Thymus (tissue), 11 donors: ENCODE data around the gene NF1. TPM values are rescaled to one million over a fixed set of nuclear protein-coding genes. Genes with fewer than 3 reads are reported as not detected.
"Not testable (repeated sequence)": the region's sequence is repeated elsewhere in the genome, so short reads cannot be mapped to it uniquely, and the experiment has no call there.

ENCODE experiments used
- DNase-seq, 9 donors: peaks; one replicate each; pipeline ENCODE4 v3.0.0-alpha.2; 2013; ENCODE audit warnings: low spot score in 9 of 9, low read depth in 6 of 9, missing footprints in 1 of 9
- H3K27ac ChIP-seq, 2 donors: one replicate each; pipeline ENCODE4 v1.5.1; 2013; ENCODE audit warnings: control low read depth in 1 of 2, low read depth in 1 of 2, low read length in 1 of 2, mild to moderate bottlenecking in 1 of 2, moderate library complexity in 1 of 2
- H3K27me3 ChIP-seq, 2 donors: one replicate each; pipeline ENCODE4 v1.5.1; 2013; ENCODE audit warnings: low read length in 1 of 2; ENCODE audit not compliant: control insufficient read depth in 2 of 2, insufficient read depth in 1 of 2
- H3K36me3 ChIP-seq, 2 donors: one replicate each; pipeline ENCODE4 v1.5.1; 2013; ENCODE audit warnings: low read length in 1 of 2, mild to moderate bottlenecking in 1 of 2, moderate library complexity in 1 of 2; ENCODE audit not compliant: control insufficient read depth in 2 of 2, insufficient read depth in 2 of 2
- H3K4me1 ChIP-seq, 2 donors: one replicate each; pipeline ENCODE4 v1.5.1; 2013; ENCODE audit warnings: low read length in 2 of 2; ENCODE audit not compliant: control insufficient read depth in 2 of 2, insufficient read depth in 2 of 2
- H3K4me3 ChIP-seq, 2 donors: one replicate each; pipeline ENCODE4 v1.5.1; 2013; ENCODE audit warnings: low read length in 2 of 2, control low read depth in 1 of 2, mild to moderate bottlenecking in 1 of 2
- H3K9me3 ChIP-seq, 2 donors: one replicate each; pipeline ENCODE4 v1.5.1; 2013; ENCODE audit warnings: low read length in 1 of 2, mild to moderate bottlenecking in 1 of 2; ENCODE audit not compliant: control insufficient read depth in 2 of 2, insufficient read depth in 1 of 2
- WGBS: extraction: QIAGEN DNeasy Blood & Tissue Kit; methylation state at CpG from one replicate; pipeline ENCODE4 v1.1.7; 2013; 5-methylcytosine and 5-hydroxymethylcytosine counted together
- polyA plus RNA-seq: library from polyadenylated mRNA; stranded (reverse); fragments of 200-250 nt; gene quantifications from one replicate; pipeline ENCODE4 v1.2.3, GENCODE V29; 2013
- total RNA-seq: library from RNA; stranded (reverse); fragments of 120-200 nt; gene quantifications from one replicate; pipeline ENCODE4 v1.2.4, GENCODE V29; 2013
- donor health status: healthy.

Gene NF1
- total and polyA plus RNA-seq, 2 donors = 10.3 to 16.6 TPM

- no peaks in the 10 kb centered on the region for H3K9me3 ChIP-seq
- no peaks in the 10 kb centered on the region for H3K36me3 ChIP-seq
- H3K4me1 ChIP-seq = no peaks in the 10 kb centered on the region
- H3K27me3 ChIP-seq = no peaks in the 10 kb centered on the region
- 99% methylated on average over 3 of the region's 3 CpGs for WGBS
- H3K27ac ChIP-seq = no peak overlapping the region
- no peak for DNase-seq
- no peak overlapping the region for H3K4me3 ChIP-seq
Observed at GRCh38 chr17:31260151-31260550, 165.4 kb downstream of the NF1 start.

GRCh38 chr17:31261601-31262000 lies 166.8 kb downstream of the NF1 start:
- 92% methylated on average over 1 of the region's 1 CpG for WGBS
- Histone ChIP-seq H3K27me3 (no peaks in the 10 kb centered on the region), H3K36me3 (peaks cover 0 to 5% of the 10 kb centered on the region in 2 donors), H3K27ac (no peak overlapping the region), H3K9me3 (no peaks in the 10 kb centered on the region), H3K4me3 (no peak overlapping the region), H3K4me1 (no peaks in the 10 kb centered on the region)
- no peak for DNase-seq

GRCh38 chr17:31262923-31263322 lies 168.1 kb downstream of the NF1 start:
- not testable (repeated sequence) for DNase-seq, H3K9me3 ChIP-seq, H3K4me3 ChIP-seq, H3K27ac ChIP-seq, H3K36me3 ChIP-seq, H3K27me3 ChIP-seq, H3K4me1 ChIP-seq
- WGBS = 96% methylated on average over 1 of the region's 1 CpG

- 92% methylated on average over 2 of the region's 2 CpGs for WGBS
- Histone ChIP-seq H3K27me3 (no peaks in the 10 kb centered on the region), H3K27ac (no peak overlapping the region), H3K4me1 (no peaks in the 10 kb centered on the region), H3K4me3 (no peak overlapping the region), H3K36me3 (peaks cover 0 to 8% of the 10 kb centered on the region in 2 donors), H3K9me3 (no peaks in the 10 kb centered on the region)
- peak in 1 of 9 donors; percentile 13 for DNase-seq
Observed at GRCh38 chr17:31266042-31266441, 171.3 kb downstream of the NF1 start.

- no peak overlapping the region for H3K4me3 ChIP-seq
- no peak for DNase-seq
- peaks cover 0 to 8% of the 10 kb centered on the region in 2 donors for H3K36me3 ChIP-seq
- H3K4me1 ChIP-seq = no peaks in the 10 kb centered on the region
- no peaks in the 10 kb centered on the region for H3K9me3 ChIP-seq
- H3K27me3 ChIP-seq = no peaks in the 10 kb centered on the region
- WGBS = 98% methylated on average over 2 of the region's 2 CpGs
- H3K27ac ChIP-seq = no peak overlapping the region
Observed at GRCh38 chr17:31269036-31269577, 174.3 kb downstream of the NF1 start.

GRCh38 chr17:31269578-31269983 lies 174.8 kb downstream of the NF1 start:
- no peak for DNase-seq
- Histone ChIP-seq H3K27me3 (no peaks in the 10 kb centered on the region), H3K9me3 (no peaks in the 10 kb centered on the region), H3K4me1 (no peaks in the 10 kb centered on the region), H3K4me3 (no peak overlapping the region), H3K36me3 (peaks cover 0 to 8% of the 10 kb centered on the region in 2 donors), H3K27ac (no peak overlapping the region)
- WGBS = 93% methylated on average over 1 of the region's 1 CpG

GRCh38 chr17:31272236-31272635 lies 177.5 kb downstream of the NF1 start:
- H3K4me3 ChIP-seq = no peak overlapping the region
- 93% methylated on average over 1 of the region's 1 CpG for WGBS

GRCh38 chr17:31272803-31273202 lies 178.0 kb downstream of the NF1 start:
- peaks cover 0 to 6% of the 10 kb centered on the region in 2 donors for H3K36me3 ChIP-seq
- no peaks in the 10 kb centered on the region for H3K9me3 ChIP-seq
- DNase-seq = no peak
- H3K4me3 ChIP-seq = no peak overlapping the region
- no peak overlapping the region for H3K27ac ChIP-seq
- no peaks in the 10 kb centered on the region for H3K27me3 ChIP-seq
- H3K4me1 ChIP-seq = no peaks in the 10 kb centered on the region

More at GRCh38 chr17:31272236-31272635, 177.5 kb downstream of the NF1 start:
- Histone ChIP-seq H3K4me1 (no peaks in the 10 kb centered on the region), H3K27ac (no peak overlapping the region), H3K9me3 (no peaks in the 10 kb centered on the region), H3K27me3 (no peaks in the 10 kb centered on the region), H3K36me3 (peaks cover 0 to 3% of the 10 kb centered on the region in 2 donors)
- no peak for DNase-seq

GRCh38 chr17:31273516-31273915 lies 178.7 kb downstream of the NF1 start:
- no peak for DNase-seq
- 96% methylated on average over 1 of the region's 1 CpG for WGBS
- Histone ChIP-seq H3K27ac (no peak overlapping the region), H3K9me3 (no peaks in the 10 kb centered on the region), H3K27me3 (no peaks in the 10 kb centered on the region), H3K4me1 (no peaks in the 10 kb centered on the region), H3K4me3 (no peak overlapping the region), H3K36me3 (peaks cover 0 to 6% of the 10 kb centered on the region in 2 donors)
